H1 (cell line): ENCODE data around the gene BABAM2. TPM values are rescaled to one million over a fixed set of nuclear protein-coding genes. Genes with fewer than 3 reads are reported as not detected.

Experiments
- BRCA1 ChIP-seq: IDR thresholded peaks from 2 replicates; pipeline ENCODE4 v1.6.1; 2012; ENCODE audit warnings: low read depth, low read length, improper control_type of control experiment
- CEBPB ChIP-seq: IDR thresholded peaks from 2 replicates; pipeline ENCODE4 v1.6.1; 2012; ENCODE audit warnings: low read depth, low read length
- JUND ChIP-seq: IDR thresholded peaks from 2 replicates; pipeline ENCODE4 v1.6.1; 2011; ENCODE audit warnings: mild to moderate bottlenecking, improper control_type of control experiment, low read length
- KDM1A ChIP-seq: fragments of 200-600, 300-600 bp; sonication (generic); IDR thresholded peaks from 2 replicates; pipeline ENCODE4 v1.7.1; 2016; ENCODE audit warnings: mild to moderate bottlenecking, low read length, borderline replicate concordance
- KDM5A ChIP-seq: fragments of 200-600 bp; IDR thresholded peaks from 2 replicates; pipeline ENCODE4 v1.7.1; 2012; ENCODE audit warnings: mild to moderate bottlenecking, low read length, inconsistent platforms, mixed read lengths
- polyA plus RNA-seq, 7 experiments: library from polyadenylated mRNA; depleted of rRNA in 3 of 7; stranded (reverse) in 5 of 7; unstranded in 2 of 7; fragments of >200 nt in 5 of 7; fragments of 200-250 nt in 2 of 7; gene quantifications; 1 replicate in 5 of 7; 2 replicates in 1 of 7; 4 replicates in 1 of 7; pipeline versions ENCODE4 v1.2.1 to v1.2.3, GENCODE V29; 2011 to 2013; ENCODE audit warnings: missing spikeins in 2 of 7, mixed read lengths in 2 of 7
- total RNA-seq: library from RNA; stranded (reverse); fragmentation: NEBNext Ultra II Directional; extraction: Animal tissue kit (Norgen Biotek cat#: 25700); gene quantifications from 2 replicates; pipeline ENCODE4 v1.2.1, GENCODE V29; 2021

Gene BABAM2
- total and polyA plus RNA-seq, 2 of the 8 experiments (the other 6 are each of a cell fraction or from before 2014, with no cell fraction given) = 15.8 to 20.9 TPM

GRCh38 chr2:28327956-28328922 is 437.7 kb downstream of the BABAM2 start (continued):
- no peak for TF ChIP-seq JUND
- no peak for TF ChIP-seq KDM5A
- no peak for TF ChIP-seq CEBPB
- no peak for TF ChIP-seq BRCA1
- TF ChIP-seq KDM1A = no peak
